IgD-negative memory B cell (primary cell): Measurements from ENCODE around the gene SLC25A21. TPM values are rescaled to one million over a fixed set of nuclear protein-coding genes. Genes with fewer than 3 reads are reported as not detected.
"Not testable (repeated sequence)": the region's sequence is repeated elsewhere in the genome, so short reads cannot be mapped to it uniquely, and the experiment has no call there.

Experiments
- H3K27ac Mint-ChIP-seq, 3 donors: one replicate each; pipeline ENCODE4 v1.8.0; 2020 to 2022; ENCODE audit warnings: mild to moderate bottlenecking in 3 of 3, mixed read lengths in 3 of 3, moderate library complexity in 1 of 3
- H3K27me3 Mint-ChIP-seq: one replicate; pipeline ENCODE4 v1.8.0; 2021; ENCODE audit warnings: mixed read lengths
- H3K36me3 Mint-ChIP-seq: one replicate; pipeline ENCODE4 v1.8.0; 2020; ENCODE audit warnings: mild to moderate bottlenecking, mixed read lengths
- H3K4me1 Mint-ChIP-seq, 3 donors: one replicate each; pipeline ENCODE4 v1.8.0; 2020 to 2022; ENCODE audit warnings: mixed read lengths in 3 of 3, mild to moderate bottlenecking in 1 of 3
- H3K4me3 Mint-ChIP-seq, 4 donors: one replicate each; pipeline ENCODE4 v1.8.0; 2020 to 2022; ENCODE audit warnings: mild to moderate bottlenecking in 4 of 4, mixed read lengths in 4 of 4, moderate library complexity in 3 of 4
- H3K9me3 Mint-ChIP-seq, 3 donors: one replicate each; pipeline ENCODE4 v1.8.0; 2020 to 2021; ENCODE audit warnings: mixed read lengths in 3 of 3, mild to moderate bottlenecking in 1 of 3
- polyA plus RNA-seq: library from polyadenylated mRNA; unstranded; fragments of 300-500 nt; fragmentation: Illumina TruSeq; gene quantifications from one replicate; pipeline ENCODE4 v1.2.3, GENCODE V29; 2021

SLC25A21 gene
- polyA plus RNA-seq, 1 donor from 2014 or later: not detected

GRCh38 chr14:37170237-37170636 lies 2.2 kb downstream of the SLC25A21 start:
- no peak overlapping the region for H3K4me3 Mint-ChIP-seq
- H3K27ac Mint-ChIP-seq: peak overlapping the region in 1 of 3 donors; percentile 16
- no peaks in the 10 kb centered on the region for H3K36me3 Mint-ChIP-seq
- H3K9me3 Mint-ChIP-seq: peaks cover 0 to 3% (median 2%) of the 10 kb centered on the region in 3 donors
- peaks cover 2% of the 10 kb centered on the region for H3K27me3 Mint-ChIP-seq
- peaks cover 0 to 1% (median 0%) of the 10 kb centered on the region in 3 donors for H3K4me1 Mint-ChIP-seq

GRCh38 chr14:37168721-37169120 lies 3.7 kb downstream of the SLC25A21 start:
- Mint-ChIP-seq H3K36me3 (no peaks in the 10 kb centered on the region), H3K27me3 (peaks cover 2% of the 10 kb centered on the region), H3K4me3 (no peak overlapping the region), H3K4me1 (peaks cover 0 to 1% (median 0%) of the 10 kb centered on the region in 3 donors), H3K27ac (no peak overlapping the region), H3K9me3 (peaks cover 0 to 3% (median 2%) of the 10 kb centered on the region in 3 donors)

DNA sequence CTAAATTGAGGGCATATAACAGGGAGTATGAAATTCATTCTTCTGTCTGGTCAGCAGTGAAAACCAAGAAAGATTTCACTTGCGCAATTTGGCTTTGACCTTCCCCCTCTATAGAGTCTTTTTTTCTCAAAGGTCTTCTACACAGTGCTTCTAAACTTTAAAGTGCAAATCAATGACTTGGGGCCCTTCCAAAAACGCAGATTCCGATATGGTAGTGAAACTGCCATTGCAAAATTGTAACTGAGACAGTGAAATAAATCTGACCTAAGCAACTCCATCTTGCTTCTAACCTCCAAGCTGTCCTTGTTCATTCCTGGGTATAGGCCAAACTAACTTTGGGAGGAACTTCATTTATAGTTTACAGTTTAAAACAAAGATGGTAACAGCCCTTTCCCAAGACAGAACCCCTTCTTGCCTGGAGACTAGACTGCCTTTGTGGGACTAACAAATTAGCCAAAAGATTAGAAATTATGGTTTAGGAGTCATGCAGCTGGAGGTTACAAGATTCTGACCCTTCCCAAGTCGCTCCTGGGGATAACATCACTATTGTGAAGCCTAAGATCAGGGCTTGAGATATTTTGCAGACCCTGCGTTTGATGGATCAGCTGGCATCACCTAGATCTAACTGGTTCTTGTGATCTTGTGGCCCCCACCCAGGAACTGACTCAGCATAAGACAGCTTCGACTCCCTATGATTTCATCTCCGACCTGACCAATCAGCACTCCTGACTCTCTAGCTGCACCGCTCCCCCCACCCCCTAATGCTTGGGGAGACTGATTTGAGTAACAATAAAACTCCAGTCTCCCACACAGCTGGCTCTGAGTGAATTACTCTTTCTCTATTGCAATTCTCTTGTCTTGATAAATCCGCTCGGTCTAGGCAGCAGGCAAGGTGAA lies 5.0 kb downstream of the SLC25A21 start:
- H3K4me1 Mint-ChIP-seq: peaks cover 0 to 1% (median 0%) of the 10 kb centered on the region in 3 donors
- no peak overlapping the region for H3K27ac Mint-ChIP-seq
- no peaks in the 10 kb centered on the region for H3K36me3 Mint-ChIP-seq
- no peak overlapping the region for H3K4me3 Mint-ChIP-seq
- H3K27me3 Mint-ChIP-seq: peaks cover 2% of the 10 kb centered on the region
- peaks cover 0 to 3% (median 2%) of the 10 kb centered on the region in 3 donors for H3K9me3 Mint-ChIP-seq

- no peak overlapping the region for H3K4me3 Mint-ChIP-seq
- H3K36me3 Mint-ChIP-seq: no peaks in the 10 kb centered on the region
- no peak overlapping the region for H3K27ac Mint-ChIP-seq
- H3K9me3 Mint-ChIP-seq: peaks cover 3 to 5% (median 4%) of the 10 kb centered on the region in 3 donors
- H3K4me1 Mint-ChIP-seq: peaks cover 0 to 1% (median 0%) of the 10 kb centered on the region in 3 donors
- H3K27me3 Mint-ChIP-seq: no peaks in the 10 kb centered on the region
These were observed 6.6 kb downstream of the SLC25A21 start for GRCh38 chr14:37165794-37166193.

GRCh38 chr14:37162307-37162706 lies 10.1 kb downstream of the SLC25A21 start:
- H3K27me3 Mint-ChIP-seq, H3K4me3 Mint-ChIP-seq, H3K4me1 Mint-ChIP-seq, H3K36me3 Mint-ChIP-seq, H3K27ac Mint-ChIP-seq: not testable (repeated sequence)
- peaks cover 10 to 22% (median 10%) of the 10 kb centered on the region in 3 donors for H3K9me3 Mint-ChIP-seq

GRCh38 chr14:37157987-37158386 lies 14.4 kb downstream of the SLC25A21 start:
- no peaks in the 10 kb centered on the region for H3K36me3 Mint-ChIP-seq
- H3K9me3 Mint-ChIP-seq: peaks cover 13 to 45% (median 23%) of the 10 kb centered on the region in 3 donors
- no peak overlapping the region for H3K27ac Mint-ChIP-seq
- no peaks in the 10 kb centered on the region for H3K4me1 Mint-ChIP-seq
- no peaks in the 10 kb centered on the region for H3K27me3 Mint-ChIP-seq
- H3K4me3 Mint-ChIP-seq: no peak overlapping the region

GRCh38 chr14:37153483-37153882 lies 18.9 kb downstream of the SLC25A21 start:
- H3K27me3 Mint-ChIP-seq: no peaks in the 10 kb centered on the region
- H3K4me3 Mint-ChIP-seq: no peak overlapping the region
- no peaks in the 10 kb centered on the region for H3K36me3 Mint-ChIP-seq
- peaks cover 11 to 30% (median 17%) of the 10 kb centered on the region in 3 donors for H3K9me3 Mint-ChIP-seq
- H3K4me1 Mint-ChIP-seq: no peaks in the 10 kb centered on the region
- no peak overlapping the region for H3K27ac Mint-ChIP-seq

DNA sequence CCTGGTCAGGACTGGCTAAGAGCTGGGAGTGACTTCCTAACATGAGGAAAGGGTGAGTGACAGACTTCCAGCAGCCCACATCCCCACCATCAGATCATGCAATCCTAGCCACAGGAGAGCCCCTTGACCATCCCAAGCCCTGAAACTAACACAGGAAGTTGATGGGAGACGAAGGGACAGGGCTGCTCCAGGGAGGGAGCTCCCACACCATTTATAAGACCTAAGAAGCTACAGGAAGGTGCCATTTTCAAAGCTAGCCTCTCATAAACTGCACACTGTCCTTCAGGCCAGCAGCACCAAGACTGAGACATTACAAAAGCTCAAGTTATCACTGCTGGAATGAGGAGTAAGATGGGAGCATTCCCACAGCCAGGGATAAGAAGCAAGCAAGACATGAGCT lies 19.4 kb downstream of the SLC25A21 start:
- no peaks in the 10 kb centered on the region for H3K4me1 Mint-ChIP-seq
- H3K27me3 Mint-ChIP-seq: no peaks in the 10 kb centered on the region
- H3K27ac Mint-ChIP-seq: no peak overlapping the region
- no peak overlapping the region for H3K4me3 Mint-ChIP-seq
- H3K36me3 Mint-ChIP-seq: no peaks in the 10 kb centered on the region
- peaks cover 9 to 29% (median 17%) of the 10 kb centered on the region in 3 donors for H3K9me3 Mint-ChIP-seq

GRCh38 chr14:37150414-37150813 lies 22.0 kb downstream of the SLC25A21 start:
- Mint-ChIP-seq H3K4me1 (no peaks in the 10 kb centered on the region), H3K27me3 (no peaks in the 10 kb centered on the region), H3K36me3 (no peaks in the 10 kb centered on the region), H3K9me3 (peaks cover 0 to 15% (median 5%) of the 10 kb centered on the region in 3 donors), H3K27ac (no peak overlapping the region), H3K4me3 (no peak overlapping the region)

DNA sequence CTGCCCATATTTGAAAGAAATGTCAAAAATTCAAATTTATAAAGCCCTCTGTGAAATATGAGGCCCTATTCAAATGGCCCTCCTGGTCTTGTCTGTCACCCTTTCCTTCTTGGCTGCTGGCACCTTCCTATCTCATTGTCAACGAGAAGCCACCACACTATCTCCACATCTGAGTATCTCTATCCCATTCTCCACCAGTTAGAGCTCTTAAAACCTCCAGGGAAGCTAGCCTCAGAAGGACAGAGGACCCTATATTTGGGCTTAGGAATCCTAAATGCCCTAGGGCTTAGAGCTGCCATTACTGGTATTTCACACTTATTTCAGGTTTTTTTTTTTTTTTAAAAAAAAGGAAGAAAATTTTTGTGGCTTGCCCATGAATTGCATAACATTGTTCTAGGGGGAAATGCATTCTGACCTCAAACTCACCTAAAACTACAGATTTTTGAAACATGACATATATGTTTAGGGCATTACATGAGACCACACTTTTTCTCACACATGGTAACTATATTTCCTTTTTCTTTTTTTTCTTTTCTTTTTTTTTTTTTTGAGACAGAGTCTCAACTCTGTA lies 25.0 kb downstream of the SLC25A21 start:
- Mint-ChIP-seq H3K27ac (no peak overlapping the region), H3K9me3 (no peaks in the 10 kb centered on the region), H3K4me1 (no peaks in the 10 kb centered on the region), H3K36me3 (no peaks in the 10 kb centered on the region), H3K27me3 (no peaks in the 10 kb centered on the region), H3K4me3 (peak overlapping the region in 1 of 4 donors; percentile 56)

- H3K27ac Mint-ChIP-seq, H3K9me3 Mint-ChIP-seq, H3K4me3 Mint-ChIP-seq, H3K4me1 Mint-ChIP-seq, H3K36me3 Mint-ChIP-seq, H3K27me3 Mint-ChIP-seq: not testable (repeated sequence)
These were observed 26.0 kb downstream of the SLC25A21 start for GRCh38 chr14:37146438-37146837.

GRCh38 chr14:37145395-37145794 lies 27.0 kb downstream of the SLC25A21 start:
- Mint-ChIP-seq H3K4me1 (no peaks in the 10 kb centered on the region), H3K27ac (no peak overlapping the region), H3K4me3 (no peak overlapping the region), H3K27me3 (no peaks in the 10 kb centered on the region), H3K9me3 (no peaks in the 10 kb centered on the region), H3K36me3 (no peaks in the 10 kb centered on the region)

- no peaks in the 10 kb centered on the region for H3K27me3 Mint-ChIP-seq
- H3K9me3 Mint-ChIP-seq: no peaks in the 10 kb centered on the region
- H3K4me1 Mint-ChIP-seq: no peaks in the 10 kb centered on the region
- no peak overlapping the region for H3K27ac Mint-ChIP-seq
- no peaks in the 10 kb centered on the region for H3K36me3 Mint-ChIP-seq
- H3K4me3 Mint-ChIP-seq: no peak overlapping the region
These were observed 27.6 kb downstream of the SLC25A21 start for GRCh38 chr14:37144729-37145363.

GRCh38 chr14:37143475-37143874 lies 28.9 kb downstream of the SLC25A21 start:
- H3K4me1 Mint-ChIP-seq: no peaks in the 10 kb centered on the region

DNA sequence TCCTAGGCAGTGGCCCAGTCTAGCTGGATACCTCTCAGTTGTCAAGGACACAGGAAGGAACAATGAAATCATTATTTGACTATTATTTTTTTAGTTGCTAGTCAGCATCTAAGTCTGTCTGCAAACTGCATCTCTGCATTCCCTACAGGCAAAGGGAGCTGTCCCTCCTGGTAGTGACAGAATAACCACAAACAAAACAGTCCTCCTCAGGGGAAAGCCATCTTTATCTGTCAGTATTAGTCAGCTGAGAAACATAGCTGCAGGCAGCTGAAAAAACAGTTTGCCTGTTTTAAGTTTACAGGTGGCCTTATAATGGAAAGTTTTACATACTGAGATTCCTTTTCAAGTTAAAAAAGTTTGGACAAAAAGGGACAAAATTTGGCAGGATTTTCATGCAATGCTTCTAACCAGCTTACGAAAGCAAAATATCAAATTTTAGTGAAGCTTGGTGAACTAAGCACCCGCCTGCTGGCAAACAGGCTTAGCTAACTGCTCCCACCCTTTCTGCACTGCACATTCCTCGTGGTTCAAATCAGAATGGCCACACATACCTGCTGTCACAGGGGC lies 29.5 kb downstream of the SLC25A21 start:
- Mint-ChIP-seq H3K4me1 (no peaks in the 10 kb centered on the region), H3K4me3 (no peak overlapping the region), H3K27me3 (no peaks in the 10 kb centered on the region), H3K27ac (no peak overlapping the region), H3K9me3 (peaks cover 0 to 1% (median 0%) of the 10 kb centered on the region in 3 donors), H3K36me3 (no peaks in the 10 kb centered on the region)

More at GRCh38 chr14:37143475-37143874, 28.9 kb downstream of the SLC25A21 start:
- no peak overlapping the region for H3K27ac Mint-ChIP-seq
- H3K9me3 Mint-ChIP-seq: no peaks in the 10 kb centered on the region
- H3K36me3 Mint-ChIP-seq: no peaks in the 10 kb centered on the region
- no peaks in the 10 kb centered on the region for H3K27me3 Mint-ChIP-seq
- H3K4me3 Mint-ChIP-seq: no peak overlapping the region
